Fibroblast of villous mesenchyme (primary cell): Measurements from ENCODE around the gene MCTS1. TPM values are rescaled to one million over a fixed set of nuclear protein-coding genes. Genes with fewer than 3 reads are reported as not detected.
A peak's percentile ranks its signal among the peaks of the same experiment; 100 is the strongest.

Source experiments
- DNase-seq: peaks from one replicate; pipeline ENCODE4 v3.0.0-alpha.2; 2010; ENCODE audit warnings: low read depth
- H3K4me3 ChIP-seq: 2 replicates; pipeline ENCODE4 v1.5.1; 2011; ENCODE audit warnings: low read depth, mild to moderate bottlenecking, low read length
- CTCF ChIP-seq: IDR thresholded peaks from 2 replicates; pipeline ENCODE4 v1.5.1; 2012; ENCODE audit warnings: low read depth, mild to moderate bottlenecking, low read length; ENCODE audit not compliant: insufficient read depth
- total RNA-seq: library from RNA; depleted of rRNA; stranded (reverse); fragments of >200 nt; gene quantifications from 2 replicates; pipeline ENCODE4 v1.2.3, GENCODE V29; 2012

Gene MCTS1
- total RNA-seq, 1 donor, result 47.1 TPM

GRCh38 chrX:120575379-120576114 is 28.4 kb upstream of the MCTS1 start:
- no peak overlapping the region for H3K4me3 ChIP-seq
- no peak for DNase-seq
- TF ChIP-seq CTCF, result no peak

DNA sequence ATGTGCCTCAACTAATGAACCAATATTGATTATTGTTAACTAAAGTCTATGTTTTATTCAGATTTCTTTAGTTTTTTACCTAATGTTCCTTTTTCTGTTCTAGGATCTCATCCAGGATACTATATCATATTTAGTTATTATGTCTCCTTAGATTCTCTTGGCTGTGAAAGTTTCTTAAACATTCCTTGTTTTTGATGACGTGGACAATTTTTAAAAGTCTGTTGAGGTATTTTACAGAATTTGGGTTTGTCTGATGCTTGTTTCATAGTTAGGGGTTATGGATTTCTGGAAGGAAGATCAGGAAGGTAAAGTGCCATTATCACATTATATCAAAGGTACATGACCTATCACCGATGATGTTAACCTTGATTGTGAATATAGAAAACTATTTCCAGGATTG is 18.2 kb upstream of the MCTS1 start:
- no peak for TF ChIP-seq CTCF
- no peak for DNase-seq
- H3K4me3 ChIP-seq, result no peak overlapping the region

- DNase-seq, result peak; percentile 68
- no peak for TF ChIP-seq CTCF
- peak overlapping the region; percentile 71 for H3K4me3 ChIP-seq
Measured at GRCh38 chrX:120604361-120604782, 471 bp downstream of the MCTS1 start.

- TF ChIP-seq CTCF, result no peak
- no peak overlapping the region for H3K4me3 ChIP-seq
- DNase-seq, result no peak
Measured at GRCh38 chrX:120612086-120612485, 8.2 kb downstream of the MCTS1 start.

DNA sequence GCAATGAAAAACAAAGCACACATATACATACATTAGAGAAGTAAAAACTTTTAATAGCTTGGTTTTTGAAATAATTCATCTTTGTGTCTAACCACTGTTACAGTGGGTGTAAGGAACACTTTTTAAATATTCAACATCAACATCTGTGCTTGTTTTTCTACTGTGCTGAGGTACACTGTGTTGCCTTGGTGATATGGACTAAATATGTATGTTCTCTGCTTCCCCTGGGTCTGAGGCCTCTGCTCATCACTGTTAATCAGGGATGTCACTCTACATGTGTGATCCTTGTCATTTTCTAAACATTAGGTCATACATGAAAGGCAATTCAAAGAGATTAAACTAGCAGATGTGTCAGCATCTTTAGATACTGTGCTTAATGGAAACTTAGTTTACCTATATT is 10.9 kb downstream of the MCTS1 start:
- TF ChIP-seq CTCF, result no peak
- H3K4me3 ChIP-seq, result no peak overlapping the region
- DNase-seq, result no peak

DNA sequence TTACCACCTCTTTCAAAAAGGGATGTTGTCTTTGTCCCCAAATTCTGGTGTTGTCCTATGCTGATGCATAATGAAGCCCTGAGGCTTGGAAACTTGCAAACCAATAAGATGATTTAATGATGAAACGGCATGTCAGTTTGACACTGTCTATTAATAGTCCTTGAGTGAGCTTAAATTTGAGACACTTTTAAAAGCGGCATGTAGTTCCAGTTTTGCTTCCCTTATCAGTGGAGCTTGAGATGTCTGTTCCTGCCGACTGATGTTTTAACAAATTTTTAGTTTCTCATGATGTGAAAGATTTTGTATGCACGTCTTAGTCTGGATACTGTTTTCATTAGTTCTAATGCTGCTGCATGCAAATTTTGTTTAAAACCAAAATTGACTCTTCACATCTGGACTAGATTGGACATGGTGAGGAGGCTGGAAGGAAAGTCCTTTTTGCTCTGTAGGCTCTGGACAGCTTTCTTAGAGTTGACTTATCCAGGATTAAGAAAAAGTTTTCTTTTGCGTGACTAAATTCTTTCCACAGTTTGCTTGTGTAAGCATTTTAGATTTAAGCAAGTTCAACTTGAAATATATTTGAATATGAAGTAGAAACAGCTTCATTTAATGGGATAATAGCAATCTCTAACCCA is 14.2 kb downstream of the MCTS1 start:
- DNase-seq, result no peak
- TF ChIP-seq CTCF, result no peak
- H3K4me3 ChIP-seq, result no peak overlapping the region
